ENCODE measurements around the gene ATG14.
"Not testable (repeated sequence)": the region's sequence is repeated elsewhere in the genome, so short reads cannot be mapped to it uniquely, and the experiment has no call there.

Gene ATG14

DNA sequence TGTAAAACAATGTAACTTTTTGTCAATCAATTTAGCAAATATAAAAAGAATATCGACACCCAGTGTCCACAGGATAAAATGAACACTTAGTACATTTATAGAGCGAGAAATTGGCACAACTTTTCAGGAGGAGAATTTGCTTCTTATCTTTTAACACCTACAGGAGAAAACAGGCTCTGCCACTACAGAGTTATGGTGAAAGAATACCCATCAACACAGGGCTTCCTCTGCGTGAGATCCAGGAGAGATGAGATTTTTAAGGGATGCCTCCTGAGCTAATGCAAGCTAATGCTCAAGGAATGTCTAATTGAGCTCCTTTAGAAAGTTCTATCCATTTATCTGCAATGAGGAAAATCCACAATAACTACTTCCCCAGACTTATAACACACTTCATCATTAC, 21.0 kb upstream of the ATG14 start:
- no peak for DNase-seq

DNA sequence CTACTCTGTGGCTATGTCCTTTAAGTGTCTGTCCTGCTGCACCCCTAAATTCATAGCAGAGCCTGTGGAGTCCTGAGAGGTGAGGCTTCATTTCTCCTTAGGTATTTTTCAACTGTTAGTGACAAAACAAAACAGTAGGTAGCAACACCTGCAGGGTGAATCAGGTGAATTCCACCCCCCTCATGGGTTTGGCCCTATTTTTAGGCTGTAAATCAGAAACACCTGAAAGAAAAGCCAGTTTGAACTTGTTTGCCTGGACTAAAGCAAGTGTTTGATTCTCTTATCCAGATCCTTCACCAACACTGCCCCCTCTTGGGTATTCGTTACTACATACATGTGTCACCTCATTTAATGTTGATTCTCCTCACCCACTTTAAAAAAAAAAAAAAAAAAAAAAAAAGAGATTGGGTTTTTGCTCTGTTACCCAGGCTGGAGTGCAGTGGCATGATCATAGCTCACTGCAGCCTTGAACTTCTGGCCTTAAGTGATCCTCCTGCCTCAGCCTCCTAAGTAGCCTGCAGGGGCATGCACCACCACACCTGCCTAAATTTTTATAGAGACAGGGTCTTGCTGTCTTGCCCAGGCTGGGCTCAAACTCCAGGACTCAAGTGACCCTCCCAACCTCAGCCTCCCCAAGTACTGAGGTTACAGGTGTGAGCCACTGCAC, 18.5 kb upstream of the ATG14 start:
- DNase-seq, result no peak

DNA sequence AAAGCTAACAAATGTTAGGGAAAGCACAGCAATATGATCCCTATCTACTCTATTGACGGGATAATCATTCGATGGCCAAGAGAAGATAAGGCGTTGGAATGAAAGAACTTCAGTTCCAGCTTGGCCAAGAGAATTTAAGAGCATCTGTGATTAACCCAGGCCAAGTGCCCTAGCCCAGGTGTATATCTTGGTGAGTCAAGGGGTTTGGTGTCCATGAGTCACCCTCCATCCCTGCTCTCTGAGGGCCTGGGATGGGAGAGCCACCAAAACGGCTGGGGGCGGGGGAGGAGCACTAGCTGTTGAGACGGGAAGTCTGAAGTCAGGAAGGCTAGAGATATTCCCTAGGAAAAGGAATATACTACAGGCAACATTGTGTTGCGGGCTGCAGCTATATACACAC, 15.8 kb upstream of the ATG14 start:
- DNase-seq, result no peak

DNA sequence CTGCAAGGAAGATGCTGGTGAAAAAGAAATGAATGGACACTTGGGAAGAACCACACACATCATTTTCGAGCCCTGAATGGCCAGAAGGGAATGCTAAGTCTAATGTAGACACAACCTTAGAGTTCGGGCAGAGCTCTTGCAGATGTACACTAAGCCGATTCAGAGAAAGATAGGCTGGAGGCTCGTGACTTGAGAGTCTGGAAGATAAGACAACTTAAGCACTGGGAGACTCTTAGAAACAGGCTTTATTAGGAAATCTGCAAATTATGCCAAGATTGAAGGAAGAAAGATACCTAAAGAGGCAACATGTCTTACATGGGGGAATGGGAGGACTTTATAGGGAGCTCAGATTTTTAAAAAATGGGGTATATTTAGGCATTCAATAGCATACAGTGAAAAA, 15.3 kb upstream of the ATG14 start:
- no peak for DNase-seq

DNA sequence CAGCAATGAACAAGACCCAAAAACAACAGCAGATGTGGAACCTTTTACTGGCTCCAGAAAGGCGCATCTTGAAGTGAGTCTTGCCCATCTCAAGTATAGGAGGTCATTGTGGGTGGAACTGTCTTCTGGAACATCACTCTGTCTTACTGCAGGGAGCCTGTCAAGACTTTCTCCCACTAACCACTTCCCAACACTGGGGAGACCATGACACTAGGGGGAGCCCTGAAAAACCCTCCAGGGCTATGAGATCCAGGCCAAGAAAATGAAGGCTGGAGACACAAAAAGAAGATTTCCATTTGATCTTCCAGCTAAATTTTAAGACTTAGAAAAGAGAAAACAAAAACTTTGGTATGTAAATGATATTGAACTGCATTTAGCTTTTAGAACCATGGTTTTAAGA, 13.5 kb upstream of the ATG14 start:
- DNase-seq, result no peak

DNA sequence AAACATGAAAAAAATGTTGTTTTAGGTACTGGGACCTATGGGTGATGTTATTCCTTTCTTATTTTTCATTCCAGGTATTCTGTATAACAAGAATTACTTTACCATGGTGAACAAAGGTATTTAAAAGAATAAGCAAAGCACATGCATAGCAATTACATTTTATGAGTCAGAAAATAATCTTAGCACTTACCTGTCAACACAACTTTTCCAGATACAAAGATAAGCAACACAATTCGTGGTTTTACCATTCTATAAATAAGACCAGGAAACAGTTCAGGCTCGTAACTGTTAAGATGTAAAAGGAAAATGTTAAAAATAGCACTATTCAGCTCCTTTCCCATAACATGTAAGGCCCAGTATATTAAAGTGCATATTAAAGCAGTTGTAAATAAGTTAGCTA, 12.3 kb upstream of the ATG14 start:
- no peak for DNase-seq

DNA sequence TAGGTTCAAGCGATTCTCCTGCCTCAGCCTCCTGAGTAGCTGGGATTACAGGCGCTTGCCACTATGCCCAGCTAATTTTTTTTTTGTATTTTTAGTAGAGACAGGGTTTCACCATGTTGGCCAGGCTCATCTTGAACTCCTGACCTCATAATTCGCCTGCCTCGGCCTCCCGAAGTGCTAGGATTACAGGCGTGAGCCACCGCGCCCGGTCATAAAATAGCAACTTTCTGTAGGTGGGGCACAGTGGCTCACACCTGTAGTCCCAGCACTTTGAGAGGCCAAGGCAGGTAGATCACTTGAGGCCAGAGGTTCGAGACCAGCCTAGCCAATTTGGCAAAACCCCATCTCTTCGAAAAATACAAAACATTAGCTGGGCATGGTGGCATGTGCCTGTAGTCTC, 10.7 kb upstream of the ATG14 start:
- DNase-seq, result not testable (repeated sequence)

DNA sequence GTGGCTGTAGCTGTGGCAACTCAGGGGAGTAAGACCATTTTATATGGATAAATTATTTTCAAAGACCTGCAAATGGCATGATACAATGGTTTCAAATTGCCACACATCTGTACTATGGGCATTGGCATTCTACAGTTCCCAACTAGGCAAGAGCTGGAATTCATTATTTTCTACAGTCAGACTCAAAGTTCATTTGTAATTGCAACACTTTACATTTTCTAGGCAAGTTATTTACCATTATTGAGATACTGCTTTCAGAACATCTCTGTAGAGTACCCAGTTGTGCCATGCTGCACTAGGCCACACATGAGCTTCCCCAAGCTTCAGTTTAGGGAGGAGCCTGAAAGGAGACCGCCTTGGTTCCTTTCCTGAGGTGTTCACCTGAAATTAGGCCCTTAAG, 8.0 kb upstream of the ATG14 start:
- no peak for DNase-seq

DNA sequence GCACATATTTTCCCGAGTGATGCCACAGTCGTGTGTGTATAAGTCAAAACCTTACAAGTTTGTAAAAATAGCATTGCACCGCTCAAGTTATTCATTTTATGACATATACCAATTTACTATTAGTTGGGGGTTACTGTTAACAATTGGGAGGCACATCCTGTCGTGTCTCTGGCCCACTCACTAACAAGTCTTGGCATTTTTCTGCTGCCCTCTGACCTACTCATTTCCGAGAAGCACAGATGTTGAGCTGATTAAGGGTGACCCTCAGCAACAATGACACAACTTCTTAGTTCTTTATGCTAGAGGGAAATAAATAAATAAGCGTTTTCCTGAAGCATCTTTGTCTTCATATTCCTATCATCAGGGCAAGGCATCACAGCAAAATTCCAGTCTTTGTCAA, 6.8 kb upstream of the ATG14 start:
- no peak for DNase-seq

DNA sequence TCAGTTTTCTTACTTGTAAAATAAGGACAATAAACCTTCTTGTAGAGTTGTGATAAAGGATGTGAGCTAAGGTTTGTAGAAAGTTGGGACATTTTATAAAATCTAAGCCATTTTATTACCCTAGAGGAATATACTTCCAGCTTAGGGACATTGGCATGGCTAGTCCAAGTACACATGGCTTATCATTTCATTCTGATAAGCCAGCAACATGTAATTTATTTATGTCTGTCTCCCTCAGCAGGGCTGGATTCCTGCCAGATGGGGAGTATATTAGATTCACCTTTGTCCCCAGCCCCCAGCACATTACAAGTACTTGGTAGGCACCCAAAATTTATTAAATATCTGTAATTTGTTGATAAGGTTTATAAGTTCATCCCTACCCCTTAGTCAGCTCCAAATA, 6.3 kb upstream of the ATG14 start:
- DNase-seq, result no peak

DNA sequence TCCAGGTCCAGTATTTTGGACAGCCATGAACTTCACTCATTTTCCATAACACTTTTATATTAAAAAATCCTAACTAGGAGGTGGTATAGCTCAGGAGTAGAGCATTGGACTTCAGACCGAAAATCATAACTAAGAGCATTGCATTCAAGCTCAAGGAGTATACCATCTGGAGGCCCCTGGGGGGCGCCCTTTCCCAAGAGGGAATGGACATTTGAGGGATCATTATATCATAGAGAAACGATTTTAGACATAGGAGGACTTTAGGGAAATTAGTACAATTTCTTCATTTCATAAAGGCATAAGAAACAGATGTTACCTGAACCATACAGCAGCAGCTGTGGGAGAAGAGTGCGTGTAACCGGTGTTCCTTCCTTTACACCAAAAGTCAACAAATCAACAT, 5.2 kb upstream of the ATG14 start:
- DNase-seq, result no peak

DNA sequence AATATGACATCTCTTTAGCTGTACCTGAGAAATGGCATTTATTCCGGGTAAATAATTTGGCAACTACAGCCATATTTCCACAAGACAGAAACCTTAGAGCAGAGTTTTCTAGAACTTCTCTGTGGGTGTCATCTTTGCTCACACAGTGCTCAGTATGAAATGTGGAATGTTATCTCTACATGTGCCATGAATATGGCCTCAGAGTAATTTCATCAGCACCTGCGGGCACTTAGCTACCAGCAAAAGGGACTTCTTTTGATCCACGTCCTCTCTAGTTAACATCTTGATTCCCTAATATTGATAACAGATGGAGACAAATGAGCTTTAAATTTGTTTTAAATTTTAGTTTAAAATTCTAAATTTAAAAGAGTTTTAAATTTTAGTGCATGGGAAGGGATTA, 2.9 kb upstream of the ATG14 start:
- no peak for DNase-seq

DNA sequence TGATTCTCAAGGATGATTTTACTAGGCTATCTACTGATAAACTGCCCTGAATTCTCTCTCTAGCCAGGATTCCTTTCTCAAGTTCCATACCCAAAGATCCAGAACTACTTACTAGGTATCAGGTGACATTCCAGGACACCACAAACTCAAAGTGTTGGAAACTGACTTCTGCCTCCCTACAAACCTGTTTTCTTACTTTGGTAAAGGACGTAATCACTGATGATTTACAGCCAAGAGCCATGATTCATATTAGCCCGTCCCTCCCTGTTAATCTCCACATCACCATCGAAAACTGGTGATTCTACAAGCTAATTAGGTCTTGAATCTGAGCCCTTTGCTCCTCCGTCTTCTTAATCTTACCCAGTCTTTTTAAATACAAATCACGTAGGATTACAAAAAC, 1.0 kb upstream of the ATG14 start:
- no peak for DNase-seq

DNA sequence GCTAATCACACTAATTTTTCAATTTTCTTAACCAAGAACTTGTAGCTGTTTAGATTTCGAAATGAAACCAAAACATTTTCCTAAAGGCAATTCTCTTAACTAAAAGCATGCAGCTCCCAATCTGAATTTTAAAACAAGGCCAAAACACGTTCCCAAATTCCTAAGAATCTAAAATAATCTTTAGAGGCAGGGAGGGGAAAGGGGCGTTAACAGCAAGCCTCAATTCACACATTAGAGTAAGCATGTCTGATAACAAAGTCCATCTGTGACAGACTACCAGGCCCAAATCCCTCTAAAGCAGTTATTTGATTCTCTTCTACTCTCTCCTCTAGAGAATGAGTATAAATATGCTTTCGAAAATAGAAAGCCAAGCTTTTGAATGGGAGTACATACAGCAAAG, 754 bp downstream of the ATG14 start:
- DNase-seq, result no peak

DNA sequence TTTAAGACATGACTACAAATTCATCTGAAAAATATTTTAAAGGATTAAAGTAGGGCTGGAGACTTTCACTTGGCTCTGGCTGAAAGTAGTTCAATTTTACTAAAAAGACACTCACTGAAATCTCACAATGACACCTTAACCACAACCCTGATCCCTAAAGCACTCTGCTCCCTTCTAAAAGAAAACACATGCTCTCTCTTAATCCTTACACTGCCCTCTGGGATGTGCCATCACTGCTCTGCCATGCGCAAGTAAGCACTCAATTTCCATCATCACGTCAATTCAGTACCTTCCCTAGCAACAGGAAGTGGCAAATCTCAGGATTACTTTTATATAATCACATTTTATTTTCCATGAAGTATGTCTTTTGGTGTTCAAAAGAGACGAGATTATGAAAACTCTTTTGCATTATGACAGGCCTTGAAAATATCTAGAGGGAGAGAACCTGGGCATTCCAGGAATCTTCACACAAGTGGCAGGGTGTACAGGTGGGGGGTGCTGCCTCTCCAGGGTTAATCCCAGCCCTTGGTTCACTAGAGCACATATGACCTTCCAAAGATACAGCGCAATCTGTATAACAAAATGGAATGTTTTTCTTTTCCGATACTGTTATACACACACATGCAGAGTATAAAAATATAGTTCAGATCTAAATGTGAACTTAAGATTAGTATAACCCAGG, 7.3 kb downstream of the ATG14 start:
- DNase-seq, result no peak

DNA sequence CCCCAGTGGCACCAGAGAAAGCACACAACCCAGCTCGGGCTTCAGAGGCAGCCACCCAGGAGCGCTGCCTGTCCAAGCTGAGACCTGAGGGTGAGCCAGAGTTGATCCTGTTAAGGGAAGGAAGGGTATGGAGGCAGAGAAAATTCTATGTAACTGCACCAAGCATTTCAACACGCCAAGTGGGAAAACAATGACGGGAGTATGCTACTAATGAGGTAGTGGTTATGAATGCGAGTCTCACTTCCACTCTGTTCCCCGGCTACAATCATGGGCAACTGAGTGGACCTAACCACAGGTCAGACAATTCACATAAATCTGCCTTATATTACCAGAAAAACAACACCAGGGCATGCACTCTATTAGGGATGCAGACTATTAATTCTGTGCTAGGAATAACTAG, 9.9 kb downstream of the ATG14 start:
- no peak for DNase-seq

DNA sequence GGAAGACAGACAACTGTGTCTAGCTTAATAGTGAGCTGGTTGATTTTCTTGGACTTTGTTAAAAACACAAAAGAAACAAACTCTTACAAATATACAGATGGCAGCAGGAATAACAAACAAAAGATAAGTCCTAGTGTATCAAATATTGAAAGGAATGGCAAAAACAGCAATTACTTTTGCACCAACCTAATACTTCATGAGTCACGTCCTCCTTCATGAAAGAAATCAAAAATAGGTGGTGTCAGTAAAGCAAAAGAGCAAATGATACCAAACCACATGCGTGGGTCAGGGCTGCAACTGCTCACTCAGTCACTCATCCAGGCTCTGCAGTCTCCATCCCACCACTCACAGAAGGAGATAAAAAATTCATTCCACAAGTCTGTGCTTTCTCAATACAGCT, 11.8 kb downstream of the ATG14 start:
- DNase-seq, result no peak

DNA sequence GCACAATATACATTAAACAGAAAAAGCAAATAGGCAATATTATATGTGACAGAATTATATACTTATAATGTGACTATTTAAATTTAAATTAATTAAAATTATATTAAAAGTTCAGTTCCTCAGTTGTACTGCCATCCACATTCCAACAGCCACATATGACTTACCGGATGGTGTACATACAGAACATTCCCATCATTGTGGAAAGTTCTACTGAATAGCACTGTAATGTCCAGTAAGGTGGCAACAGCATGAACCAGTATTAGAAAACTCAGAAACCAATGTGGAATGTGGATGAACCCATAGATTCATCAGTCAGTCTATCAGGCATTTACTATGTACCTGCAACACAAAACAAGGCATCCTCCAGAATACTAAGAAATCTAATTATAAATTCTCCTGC, 12.4 kb downstream of the ATG14 start:
- DNase-seq, result no peak

DNA sequence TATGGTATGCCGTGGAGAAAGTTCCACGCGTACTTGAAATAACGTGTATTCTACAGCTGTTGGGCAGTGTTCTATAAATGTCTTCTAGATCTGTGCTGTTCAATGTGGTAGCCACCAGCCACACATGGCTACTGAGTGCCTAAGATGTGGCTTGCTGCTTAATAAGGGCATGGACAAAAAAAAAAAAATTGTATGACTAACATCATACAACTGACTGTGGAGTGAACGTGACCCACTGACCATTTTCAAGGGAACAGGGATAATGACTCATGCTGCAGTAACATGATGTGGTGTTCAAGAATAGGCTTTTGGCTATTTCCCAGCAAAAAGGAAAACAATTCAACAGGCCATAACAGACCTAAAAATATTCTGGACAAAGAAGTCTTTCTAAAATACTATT, 13.0 kb downstream of the ATG14 start:
- no peak for DNase-seq

DNA sequence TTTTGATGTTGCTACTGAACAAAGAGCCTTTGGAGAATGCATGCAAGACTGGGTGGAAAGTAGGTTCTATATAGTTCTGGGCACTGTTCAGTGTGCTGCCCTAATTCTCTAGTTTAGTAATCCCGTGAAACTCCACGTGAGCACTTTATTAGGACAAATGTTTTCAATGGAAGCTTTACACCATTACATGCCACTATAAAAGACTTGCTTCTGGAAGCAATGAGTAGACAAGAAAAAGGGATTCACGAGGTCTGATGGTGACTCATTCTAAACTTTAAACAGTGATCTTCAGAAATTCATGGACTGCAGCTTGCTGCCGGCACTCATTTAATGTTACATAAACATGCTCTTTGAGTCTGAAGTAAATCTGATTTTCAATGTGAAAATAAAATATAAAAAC, 22.3 kb downstream of the ATG14 start:
- DNase-seq, result no peak

DNA sequence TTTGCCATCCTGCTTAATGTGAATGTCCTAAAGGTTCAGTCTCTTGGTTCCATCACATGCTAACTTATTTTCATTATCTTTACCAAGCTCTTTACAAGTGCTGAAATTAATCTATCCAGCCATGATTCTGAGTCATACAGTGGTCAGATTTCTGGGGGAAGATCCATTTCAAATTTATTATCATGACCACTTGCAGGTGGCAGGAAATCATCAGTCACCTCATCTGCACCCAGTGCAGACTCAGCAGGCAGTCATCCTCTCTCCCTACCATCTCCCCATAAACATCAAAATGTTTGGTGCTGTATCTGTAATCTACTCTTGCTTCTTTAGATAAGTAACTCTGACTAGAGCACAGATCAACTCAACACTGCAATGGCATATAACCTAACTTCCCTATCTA, 23.5 kb downstream of the ATG14 start:
- no peak for DNase-seq

DNA sequence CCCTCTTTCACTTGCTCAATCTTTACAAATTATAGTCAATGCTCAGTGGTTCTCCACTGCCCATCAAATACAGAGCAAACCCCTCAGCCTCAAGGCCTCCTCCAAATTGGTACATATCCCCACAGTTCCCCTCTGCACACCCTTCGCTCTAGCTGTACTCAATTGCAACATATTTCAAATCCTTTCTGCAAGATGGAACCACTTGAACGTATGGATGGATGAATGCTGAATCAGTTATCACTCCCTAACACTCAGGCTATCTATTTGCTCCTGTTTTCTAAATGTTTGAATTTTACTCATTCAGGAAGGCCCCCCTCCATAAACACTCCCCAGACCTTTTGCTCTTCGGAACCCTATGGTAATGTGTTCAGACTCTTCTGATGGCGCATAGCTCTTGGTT, 24.5 kb downstream of the ATG14 start:
- DNase-seq, result no peak

DNA sequence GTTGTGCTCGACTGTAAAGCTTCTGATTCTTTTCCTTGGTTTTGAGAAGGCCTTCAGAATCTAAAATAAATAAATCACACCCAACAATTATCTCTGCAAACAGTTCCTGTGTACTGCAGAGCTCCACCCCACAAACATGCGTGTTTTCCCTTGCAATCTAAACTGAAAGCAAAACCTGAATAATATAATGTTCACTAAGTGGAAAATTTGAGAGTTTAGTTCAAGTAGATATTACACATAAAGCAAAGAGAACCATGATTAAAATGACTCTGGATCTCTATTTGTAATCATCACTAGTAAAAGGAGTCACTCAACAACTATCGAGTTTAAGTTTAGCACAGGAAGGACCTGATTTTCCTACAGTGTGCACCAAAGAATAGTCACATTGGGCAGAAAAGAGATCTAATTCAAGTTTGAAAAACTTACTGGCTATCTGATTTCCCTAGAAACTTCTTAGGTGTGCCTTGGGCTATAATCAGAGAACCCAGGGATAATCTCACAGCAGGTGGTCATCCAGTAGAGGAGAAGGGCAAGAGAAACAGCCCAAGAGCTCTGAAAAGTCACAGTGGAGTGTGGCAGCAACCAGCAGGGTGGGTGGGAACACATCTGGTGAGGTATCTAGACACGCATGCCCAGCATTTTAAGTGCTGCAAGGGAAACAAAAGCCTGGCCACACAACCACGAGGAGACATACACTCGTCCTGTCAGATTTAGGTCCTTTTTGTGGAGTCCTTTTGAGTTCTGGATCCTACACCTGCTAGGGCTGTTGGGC, 25.4 kb downstream of the ATG14 start:
- DNase-seq, result no peak

DNA sequence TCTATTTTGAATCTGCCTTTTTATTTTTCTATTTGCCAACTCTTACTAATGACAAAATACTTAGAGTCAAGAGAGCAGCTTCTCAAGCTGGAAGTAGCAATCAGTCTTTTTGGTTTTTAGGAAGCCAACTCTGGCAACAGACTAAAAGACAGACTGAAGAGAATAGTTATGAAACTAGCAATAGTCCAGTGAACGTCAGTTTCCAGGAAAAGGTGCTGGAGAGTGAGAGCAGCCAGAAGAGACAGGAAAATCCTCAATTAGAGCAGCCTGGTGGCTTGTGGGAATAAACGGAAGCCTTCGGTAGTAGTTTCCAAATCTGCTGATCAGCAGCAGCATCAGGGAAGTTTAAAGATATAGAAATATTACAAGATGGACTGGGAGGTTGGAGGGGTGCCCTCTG, 27.1 kb downstream of the ATG14 start:
- DNase-seq, result no peak

Measured in right forelimb (tissue), 1 donor.